Occipital lobe (tissue), 2 donors: Measurements from ENCODE around the gene RPS6KA5. TPM values are rescaled to one million over a fixed set of nuclear protein-coding genes. Genes with fewer than 3 reads are reported as not detected.
"Not testable (repeated sequence)": the region's sequence is repeated elsewhere in the genome, so short reads cannot be mapped to it uniquely, and the experiment has no call there.

Source experiments
- DNase-seq: peaks from one replicate; lab custom pipeline; 2025; lab: John Stamatoyannopoulos, UW
- total RNA-seq: library from RNA; depleted of rRNA; stranded (reverse); fragments of >200 nt; gene quantifications from one replicate; pipeline ENCODE4 v1.2.3, GENCODE V29; 2014

The RPS6KA5 gene
- total RNA-seq, 1 donor from 2014 or later: 11.2 TPM

DNA sequence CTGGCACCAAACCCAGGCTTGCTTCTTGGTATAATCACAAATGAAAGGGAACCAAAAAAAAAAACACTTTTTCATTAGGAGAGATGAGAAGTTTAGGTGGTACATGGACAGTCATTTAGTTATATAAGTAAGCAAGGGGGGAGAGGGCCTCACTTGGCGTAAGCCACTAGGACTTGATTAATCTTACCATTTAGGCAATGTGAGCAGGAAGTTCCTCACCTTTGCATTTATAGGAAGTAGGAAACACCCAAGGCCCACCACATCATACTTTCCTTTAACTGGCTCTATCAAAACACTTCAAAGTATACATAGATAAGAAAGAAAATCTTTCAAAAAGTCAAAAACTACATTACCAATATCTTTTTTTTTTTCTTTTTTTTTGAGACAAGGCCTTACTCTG is 6.7 kb upstream of the RPS6KA5 start:
- DNase-seq: no peak

DNA sequence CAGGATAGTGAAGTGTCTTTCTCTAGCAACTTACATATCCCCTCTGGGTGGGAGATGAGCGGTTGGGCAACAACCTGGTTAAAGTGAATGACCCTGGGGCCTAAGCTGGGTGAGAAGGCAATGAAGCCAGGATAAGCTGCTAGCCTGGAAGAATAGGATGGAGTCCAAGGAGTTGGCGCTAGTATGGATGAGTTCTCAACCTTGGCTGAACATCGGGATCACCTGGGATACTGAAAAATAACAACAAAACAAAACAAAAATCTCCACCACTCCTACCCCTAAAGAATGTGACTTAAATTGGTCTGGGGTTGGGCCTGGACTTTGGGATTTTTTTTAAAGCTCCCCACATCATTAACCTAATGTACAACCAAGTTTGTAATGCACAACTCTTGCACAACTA is 4.8 kb upstream of the RPS6KA5 start:
- DNase-seq: no peak

DNA sequence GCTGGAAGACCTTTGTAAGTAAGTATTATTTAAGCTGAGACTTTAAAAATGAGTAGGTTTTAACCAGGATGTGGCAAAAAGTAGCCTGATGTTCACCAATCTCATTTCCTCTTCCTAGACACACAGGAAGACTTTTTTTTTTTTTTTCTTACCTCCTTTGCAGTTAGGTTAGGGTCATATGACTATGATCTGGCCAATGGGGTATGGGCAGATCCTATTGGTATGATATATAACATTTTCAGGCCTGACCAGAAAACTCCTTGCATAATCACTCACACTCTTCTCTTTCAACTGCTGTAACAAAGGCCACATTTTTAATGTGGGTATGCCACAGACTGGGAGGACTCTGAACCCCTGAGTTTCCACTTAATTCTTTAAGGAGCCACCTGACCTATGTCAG is 2.7 kb upstream of the RPS6KA5 start:
- DNase-seq: no peak

DNA sequence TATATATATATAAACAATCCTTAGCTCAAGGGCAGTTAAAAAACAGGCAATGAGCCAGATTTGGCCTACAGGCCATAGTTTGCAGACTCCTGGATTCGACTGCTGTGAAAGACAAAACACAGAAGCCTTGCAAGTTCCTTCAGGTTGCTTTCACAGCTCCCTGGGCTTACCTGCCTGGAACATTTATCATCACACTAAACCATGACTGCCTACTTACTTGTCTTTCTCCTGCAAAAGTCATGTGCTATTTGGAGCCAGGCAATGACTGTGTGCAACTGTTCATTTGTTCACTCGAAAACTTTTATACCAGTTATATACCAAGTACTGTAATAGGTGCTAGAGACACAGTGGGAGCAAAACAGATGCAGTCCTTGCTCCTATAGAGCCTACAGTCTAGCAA is 2.2 kb upstream of the RPS6KA5 start:
- no peak for DNase-seq

DNA sequence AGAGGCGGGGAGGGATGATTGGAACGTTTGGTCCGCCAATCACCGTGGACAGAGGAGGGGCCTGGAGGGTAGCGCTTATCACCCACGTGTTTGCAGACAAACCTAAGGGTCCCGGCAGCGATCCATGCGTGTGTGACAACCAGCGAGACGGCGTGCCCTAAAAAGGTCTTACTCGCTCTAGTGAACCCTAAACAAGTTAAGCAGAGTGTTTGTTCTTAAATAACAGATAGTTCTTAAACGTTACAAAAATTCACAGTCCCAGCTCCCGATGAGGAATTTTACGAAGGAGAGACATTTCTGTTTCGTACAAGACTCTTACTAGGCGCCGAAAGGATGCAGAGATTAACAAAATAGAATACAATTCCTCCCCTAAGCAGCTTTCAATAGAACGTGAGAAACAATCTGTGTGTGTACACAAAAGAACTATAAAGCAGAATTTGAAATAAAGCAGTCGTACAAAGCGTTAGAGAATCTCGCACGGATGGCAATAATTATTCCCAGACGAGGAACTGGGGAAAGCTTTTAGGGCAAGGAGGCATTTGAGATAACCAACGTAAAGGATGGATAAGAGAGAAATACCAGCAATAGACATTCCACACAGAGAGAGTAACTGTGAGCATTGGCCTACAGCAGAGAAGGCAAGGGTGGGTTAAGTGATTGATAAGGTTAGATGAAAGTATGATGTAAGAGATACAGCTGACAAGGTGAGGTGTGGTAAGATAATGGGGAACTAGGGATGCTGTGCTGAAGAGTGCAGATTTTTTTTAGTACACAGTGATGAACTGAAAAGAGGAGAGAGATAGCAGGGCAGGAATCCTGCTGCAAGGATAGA is 831 bp upstream of the RPS6KA5 start:
- no peak for DNase-seq

DNA sequence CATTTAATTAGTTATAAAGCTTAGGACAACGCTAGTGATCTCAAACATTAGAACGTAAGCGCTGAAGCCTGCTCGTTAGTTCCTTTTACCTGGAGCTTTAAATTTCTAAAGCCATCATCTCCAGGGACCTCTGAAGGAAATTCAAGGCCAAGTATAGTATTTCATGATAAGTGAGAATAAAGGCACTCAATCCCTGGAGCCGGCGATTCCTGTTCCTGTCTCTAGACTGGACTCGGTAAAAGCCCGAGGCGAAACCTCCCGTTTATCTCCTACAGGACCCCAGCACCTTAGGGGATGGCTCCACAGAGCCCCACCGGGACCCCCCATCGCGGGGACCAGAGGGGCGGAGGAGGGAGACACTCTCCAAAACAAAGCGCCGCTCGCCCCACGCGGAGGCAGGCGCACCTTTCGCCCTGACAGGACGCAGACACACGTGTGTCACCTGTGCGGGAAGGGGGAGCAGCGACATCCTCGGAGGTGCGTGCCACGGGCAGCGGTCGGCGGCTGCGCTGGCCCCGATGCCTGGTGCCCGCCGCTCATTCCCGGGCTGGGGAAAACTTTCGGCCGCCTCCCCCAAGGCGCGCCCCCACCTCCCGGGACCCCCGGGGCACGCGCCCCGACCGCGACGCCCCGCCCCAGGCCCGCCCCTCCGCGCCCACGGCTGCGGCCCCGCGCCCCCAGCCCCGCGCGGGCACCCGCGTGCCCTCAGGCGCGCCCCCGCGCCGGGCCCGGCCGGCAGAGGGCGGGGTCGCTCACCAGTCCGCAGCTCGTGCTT is 678 bp downstream of the RPS6KA5 start:
- DNase-seq: no peak

DNA sequence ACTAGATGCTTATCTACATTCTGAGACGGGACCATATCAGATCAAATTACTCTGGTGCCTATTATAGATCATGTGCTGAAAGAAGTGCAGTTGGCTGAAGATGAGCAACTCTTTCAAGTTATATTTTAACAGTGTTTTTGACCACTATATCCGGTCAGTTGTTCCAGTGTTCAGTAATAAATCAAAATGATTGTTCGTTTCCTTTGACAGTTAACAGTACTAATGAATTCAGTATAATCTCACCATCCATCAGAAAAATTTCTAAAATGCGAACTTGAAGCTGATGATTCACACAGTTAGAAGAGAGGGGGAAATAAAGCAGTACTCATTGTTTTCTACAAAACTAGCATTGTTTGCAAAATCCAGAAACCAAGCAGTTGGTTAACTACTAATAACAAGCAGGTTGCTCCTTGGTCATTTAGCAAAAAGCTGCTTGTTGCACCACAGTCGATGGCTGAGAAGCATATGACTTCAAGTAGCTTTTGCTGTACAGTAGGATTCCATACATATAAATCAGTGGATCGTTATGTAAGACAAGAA is 2.3 kb downstream of the RPS6KA5 start:
- DNase-seq: no peak

DNA sequence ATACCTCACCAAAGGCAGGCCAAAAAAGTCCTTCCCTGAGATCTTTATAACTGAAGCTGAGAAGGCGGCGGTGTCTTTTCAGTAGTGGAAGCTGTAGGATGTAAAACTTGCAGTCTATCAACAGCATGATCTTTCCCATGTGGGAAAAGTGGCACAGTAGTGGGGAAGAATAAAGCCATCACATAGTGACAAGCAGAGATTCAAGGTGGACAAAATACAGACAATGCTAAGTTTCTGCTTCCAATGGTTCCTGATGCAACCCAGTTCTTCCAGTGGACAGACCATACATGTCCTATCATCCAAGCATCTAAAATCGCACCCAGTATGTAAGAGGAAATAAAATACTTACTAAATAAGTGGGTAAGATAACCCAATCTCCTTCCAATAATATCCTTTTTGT is 4.1 kb downstream of the RPS6KA5 start:
- no peak for DNase-seq

DNA sequence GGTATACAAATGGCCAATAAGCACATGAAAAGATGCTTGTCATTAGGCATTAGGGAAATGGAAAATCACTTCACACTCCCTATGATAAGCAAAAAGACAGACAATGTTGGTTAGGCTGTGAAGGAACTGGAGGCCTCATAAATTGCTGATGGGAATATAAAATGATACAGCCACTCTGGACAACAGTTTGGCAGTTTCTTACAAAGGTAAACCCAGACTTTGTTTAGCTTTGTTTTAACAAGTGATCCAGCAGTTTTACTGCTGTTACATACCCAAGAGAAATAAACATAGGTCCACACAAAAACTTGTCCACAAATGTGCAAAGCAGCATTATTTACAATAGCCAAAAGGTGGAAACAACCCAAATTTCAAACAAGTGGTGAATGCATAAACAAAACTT is 5.4 kb downstream of the RPS6KA5 start:
- DNase-seq: no peak

DNA sequence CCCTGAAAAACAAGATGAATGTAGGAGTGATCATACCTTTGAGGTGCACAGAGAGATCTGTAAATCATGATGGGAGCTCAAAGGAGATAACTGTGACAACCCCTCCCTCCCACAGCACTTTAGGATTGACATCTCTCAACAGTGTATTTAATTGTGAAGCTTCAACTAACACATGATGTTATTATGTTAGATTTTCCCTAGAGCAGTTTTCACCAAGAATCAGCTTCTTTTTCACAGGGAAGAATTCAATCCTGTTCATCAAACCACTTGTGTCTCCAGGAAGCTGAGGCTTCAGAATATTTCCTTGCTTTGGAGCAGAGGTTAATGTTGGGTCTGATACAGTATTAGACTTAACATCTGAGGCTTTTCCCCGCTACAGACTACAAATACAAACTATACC is 11.8 kb downstream of the RPS6KA5 start:
- DNase-seq: no peak

DNA sequence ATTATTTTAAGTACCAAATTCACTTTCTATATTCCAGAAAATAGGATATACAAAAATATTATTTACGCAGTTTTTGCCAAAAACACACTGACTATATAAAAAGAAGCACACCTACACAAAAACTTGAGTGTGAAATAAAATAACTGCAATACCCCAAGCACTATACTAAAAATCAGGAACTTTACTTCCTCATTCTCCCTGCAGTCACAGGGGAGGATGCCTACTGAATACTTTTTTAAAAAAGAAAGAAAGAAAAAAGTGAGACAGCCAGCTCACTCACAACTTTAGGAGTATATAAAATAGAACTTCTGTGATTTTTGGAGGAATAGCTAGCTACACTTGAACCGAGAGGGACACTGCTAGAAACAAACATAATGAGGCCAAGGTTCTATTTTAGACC is 12.2 kb downstream of the RPS6KA5 start:
- DNase-seq: no peak

DNA sequence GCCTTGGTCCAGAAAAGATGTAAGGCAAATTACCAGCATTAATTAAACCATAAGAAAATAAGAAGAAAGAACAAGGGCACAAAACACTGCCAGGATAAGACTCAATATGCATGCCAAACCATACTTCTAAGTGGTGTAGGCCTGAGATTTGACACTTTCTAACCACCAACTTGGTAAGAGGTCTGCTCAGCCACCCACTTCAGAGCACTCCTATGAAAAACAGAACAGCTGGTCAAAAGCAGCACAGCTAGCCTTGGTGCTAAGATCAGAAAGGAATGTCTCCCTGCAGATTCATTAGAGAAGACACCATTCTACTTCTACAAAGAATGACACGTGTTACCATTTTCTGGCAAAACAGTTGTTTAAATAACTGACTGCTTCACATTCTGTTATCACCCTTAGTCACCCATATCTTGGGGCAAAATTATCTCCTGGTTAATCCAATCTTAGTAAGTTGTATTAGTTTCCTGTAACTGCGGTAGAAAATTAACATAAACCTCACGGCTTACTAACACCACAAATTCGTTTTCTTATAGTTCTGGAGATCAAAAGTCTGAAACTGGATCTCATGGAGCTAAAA is 13.2 kb downstream of the RPS6KA5 start:
- no peak for DNase-seq

DNA sequence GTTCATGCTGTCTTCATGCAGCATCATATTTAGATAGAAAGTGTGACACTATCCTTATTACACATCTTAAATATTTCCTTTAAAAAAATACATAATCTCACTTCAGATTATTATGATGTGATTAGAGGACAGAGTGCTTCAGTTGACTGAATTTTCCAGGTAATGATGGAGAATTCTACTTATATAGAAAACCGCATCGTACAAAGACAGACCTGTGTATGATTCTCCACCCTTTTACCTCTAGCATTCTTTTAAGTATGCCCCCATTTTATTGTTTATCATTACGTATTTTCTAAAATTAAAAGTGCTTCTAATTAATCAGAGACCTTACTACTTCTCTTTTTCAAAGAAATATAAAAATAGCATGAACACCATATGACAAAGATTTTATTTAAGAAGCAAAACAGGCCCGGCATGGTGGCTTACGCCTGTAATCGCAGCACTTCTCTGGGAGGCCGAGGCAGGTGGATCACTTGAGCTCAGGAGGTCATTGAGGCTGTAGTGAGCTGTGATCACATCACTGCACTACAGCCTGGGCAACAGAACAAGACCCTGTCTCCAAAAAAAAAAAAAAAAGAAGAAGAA is 13.9 kb downstream of the RPS6KA5 start:
- DNase-seq: no peak

DNA sequence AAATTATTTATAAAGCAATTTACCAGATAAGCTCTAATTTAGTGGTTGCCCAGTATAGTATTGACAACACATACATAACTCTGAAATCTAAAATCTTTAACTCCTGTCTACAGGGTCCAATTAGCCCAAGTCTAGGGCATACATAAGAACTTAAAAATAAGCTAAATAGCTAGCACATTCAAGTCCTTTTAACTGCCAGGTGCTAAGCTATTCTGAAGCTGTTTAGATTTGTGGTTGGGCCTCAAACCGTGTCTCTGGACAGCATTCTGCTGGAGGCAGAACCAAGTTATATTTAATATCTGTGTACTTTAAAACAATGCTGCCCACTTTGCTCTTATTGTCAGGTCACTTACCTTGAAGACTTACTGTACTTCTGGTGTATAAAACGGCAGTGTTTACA is 19.0 kb downstream of the RPS6KA5 start:
- no peak for DNase-seq

DNA sequence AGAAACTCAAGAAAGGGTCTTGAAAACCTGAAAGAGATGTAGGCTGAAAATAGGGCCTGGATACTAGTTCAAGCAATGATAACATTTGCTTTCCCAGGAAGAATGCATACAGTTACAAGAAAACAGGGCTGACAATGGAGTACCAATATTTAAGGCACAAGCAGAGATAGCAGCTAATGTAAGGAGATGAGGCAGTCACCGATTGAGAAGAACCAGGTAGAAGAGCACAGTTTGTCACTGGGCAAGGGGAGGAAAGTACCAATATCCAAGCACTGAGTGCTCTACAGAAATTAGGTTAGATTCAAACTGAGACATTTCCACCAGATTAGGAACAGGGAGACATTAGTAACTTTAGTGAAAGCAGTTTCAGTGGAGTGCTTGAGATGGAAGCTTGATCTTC is 19.9 kb downstream of the RPS6KA5 start:
- DNase-seq: no peak

DNA sequence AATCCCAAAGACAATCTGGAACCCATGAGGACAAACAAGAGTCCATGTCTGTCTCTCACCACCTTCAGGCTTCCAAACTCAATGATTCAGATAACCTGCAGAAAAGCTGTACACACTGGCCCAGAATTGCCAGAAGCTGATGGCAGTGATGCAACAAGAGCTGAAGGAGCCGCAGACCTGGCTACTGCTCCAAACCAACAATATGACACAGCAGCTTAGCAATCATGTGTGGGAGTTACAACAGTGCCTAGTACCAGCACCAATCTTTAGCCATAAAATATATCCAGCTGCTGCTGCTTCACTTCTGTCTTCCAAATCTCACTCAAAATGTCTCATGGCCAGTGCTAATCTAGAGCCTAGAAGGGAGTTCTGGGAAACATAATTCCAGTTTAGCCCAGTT is 22.0 kb downstream of the RPS6KA5 start:
- peak; percentile 35 for DNase-seq

DNA sequence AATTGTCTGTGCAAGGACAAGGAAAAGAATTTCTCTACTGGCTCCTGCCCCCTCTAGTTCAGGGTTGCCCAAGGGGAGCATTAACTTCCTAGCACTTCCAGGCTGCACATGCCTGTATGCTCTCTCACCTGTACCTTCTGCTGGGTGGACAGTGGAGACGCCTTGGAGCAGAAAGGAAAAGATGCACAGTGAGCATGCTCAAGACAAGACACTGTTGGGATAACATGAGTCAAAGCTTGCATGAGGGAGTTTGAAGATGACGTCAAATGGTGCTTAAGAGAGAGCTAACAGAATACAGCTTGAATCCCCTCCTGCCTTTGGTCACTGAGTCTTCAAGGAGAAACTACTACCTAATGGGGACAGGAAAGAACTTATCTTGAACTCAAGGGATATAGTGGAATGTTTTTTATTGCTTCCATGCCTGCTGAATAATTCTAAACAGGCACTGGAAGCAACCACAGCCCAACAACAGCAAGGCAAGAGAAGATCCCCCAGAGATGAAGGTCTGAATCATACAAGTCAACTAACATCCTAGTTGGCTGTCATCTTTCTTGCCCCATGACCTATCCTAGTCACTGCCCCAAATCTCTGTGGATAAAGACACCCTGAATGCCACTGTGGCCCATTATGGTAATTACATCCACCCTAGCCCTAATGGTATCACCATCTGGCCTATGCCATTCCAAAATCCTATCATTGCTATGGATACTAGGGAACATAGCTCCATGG is 23.5 kb downstream of the RPS6KA5 start:
- no peak for DNase-seq

DNA sequence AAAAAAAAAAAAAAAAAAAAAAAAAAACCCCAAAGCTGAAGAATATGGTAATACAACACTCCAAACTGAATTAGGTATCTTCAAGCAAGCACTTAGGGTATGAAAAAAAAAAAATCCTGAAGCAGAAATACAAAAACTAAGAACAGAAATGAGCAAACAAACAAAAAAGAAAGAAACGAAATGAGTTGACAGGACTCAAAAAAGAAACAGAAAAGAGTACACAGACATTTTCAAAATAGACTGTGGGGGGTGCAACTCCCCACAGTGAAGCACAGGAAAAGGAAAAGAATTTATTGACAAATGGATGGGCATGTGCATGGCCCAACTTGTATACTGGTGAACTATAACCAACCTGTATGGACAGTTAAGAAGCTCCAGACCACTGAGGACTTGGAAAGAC is 24.6 kb downstream of the RPS6KA5 start:
- DNase-seq: no peak

DNA sequence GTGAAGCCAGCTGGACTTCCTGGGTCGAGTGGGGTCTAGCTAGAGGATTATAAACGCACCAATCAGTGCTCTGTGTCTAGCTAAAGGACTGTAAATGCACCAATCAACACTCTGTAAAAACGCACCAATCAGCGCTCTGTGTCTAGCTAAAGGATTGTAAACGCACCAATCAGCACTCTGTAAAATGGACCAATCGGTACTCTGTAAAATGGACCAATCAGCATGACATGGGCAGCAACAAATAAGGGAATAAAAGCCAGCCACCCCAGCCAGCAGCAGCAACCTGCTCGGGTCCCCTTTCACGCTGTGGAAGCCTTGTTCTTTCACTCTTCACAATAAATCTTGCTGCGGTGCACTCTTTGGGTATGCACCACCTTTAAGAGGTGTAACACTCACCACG is 26.1 kb downstream of the RPS6KA5 start:
- not testable (repeated sequence) for DNase-seq

DNA sequence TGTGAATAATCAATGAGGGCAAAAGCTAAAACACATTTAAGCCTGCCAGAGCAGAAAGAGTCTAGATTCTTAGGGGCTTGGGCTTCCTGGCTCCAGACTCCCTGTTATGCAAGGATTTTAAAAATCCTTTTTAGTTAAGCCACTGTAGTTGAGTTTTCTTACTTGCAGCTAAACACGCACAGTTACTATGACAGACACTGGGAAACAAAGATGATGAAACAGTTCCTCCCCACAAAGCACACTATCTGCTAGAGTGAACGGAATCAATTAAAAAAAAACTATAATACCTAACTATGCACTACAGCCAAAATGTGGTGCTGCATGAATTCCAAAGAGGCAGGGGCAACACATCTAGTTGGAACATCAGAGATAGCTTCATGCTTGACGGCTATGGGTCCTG is 28.2 kb downstream of the RPS6KA5 start:
- no peak for DNase-seq

DNA sequence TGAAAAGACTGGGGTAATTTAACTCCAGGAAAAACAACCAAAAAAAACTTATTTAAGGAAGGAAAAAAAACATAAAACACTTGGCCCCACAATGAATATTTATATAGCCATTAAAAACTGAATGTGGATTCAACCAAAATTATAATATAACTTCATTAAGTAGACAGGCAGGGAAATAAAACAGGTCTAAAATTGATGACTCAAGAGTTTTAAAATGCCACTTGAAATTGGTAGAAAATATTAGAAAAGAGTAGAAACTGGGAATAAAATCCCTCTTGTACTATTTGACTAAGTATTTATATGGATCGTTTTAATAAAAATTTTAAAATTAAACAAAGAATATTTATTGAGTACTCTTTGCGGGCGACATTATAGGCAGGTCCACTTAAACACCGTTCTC is 28.8 kb downstream of the RPS6KA5 start:
- DNase-seq: no peak
